ENCODE data around the gene SIK2.

DNA sequence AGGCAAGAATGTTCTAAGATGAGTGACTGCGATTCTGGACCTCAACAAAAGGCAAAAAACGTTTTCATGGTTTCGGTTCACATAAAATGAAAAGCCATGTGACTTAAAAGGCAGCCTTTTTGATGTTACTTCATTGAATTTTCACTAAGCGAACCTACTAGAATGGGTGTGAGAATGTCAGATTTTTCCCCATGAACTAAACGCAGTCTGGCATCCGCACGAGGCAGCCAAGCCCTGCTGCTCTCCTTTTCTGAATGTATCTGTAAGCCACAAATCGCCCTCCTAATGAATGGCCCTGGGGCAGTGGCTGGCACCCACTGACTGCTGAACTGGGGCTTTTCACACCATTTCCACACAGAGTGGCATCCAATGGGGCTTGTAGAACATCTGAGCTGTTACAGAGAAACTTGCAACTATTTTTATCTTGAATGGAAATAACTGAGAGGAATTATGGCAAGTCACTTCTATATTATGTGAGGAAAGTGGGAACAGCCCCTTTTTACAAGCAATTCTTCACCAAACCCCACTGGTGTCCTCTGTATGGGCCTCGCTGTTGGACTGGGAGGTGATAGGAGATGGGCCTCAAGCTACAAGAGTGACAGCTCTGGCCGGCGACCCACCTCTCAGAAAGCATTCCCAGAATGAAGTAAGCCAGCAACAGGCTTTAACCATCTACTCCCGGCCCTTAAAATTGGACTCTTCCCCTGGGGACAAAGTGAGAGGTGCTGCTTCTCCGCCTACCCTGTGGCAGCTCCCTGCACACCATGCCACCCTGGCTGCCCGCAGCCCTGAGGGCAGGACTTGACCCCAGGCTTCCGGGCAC lies 134.6 kb downstream of the SIK2 start:
- TF ChIP-seq CTCF (IDR thresholded peaks at IDR 0.05) (no peak), POLR2A (IDR thresholded peaks at IDR 0.05) (no peak)

Data from esophagus squamous epithelium (tissue), 4 donors.